Ovary (tissue), 3 donors: Measurements from ENCODE around the gene DLX3.

ENCODE experiments used
- EP300 ChIP-seq: sonication (generic); formaldehyde crosslinking; IDR thresholded peaks from one replicate; pipeline ENCODE4 v1.6.1; 2017; ENCODE audit warnings: antibody characterized with exemption
- POLR2A ChIP-seq: fragments of 450-650 bp; IDR thresholded peaks from one replicate; pipeline ENCODE4 v1.6.1; 2017; ENCODE audit warnings: antibody characterized with exemption, mild to moderate bottlenecking, moderate library complexity
- TF ChIP-seq, protein P1 (sequence below), 3 donors: fragments of 450-650 bp in 2 of 3; fragments of 200-600 bp in 1 of 3; IDR thresholded peaks; one replicate each; pipeline versions ENCODE4 v1.5.1 to v1.8.0; 2016 to 2022; ENCODE audit warnings: antibody characterized with exemption in 3 of 3, mild to moderate bottlenecking in 1 of 3
- donor health status: DM: no; HTN: no; CAD: no.

DNA sequence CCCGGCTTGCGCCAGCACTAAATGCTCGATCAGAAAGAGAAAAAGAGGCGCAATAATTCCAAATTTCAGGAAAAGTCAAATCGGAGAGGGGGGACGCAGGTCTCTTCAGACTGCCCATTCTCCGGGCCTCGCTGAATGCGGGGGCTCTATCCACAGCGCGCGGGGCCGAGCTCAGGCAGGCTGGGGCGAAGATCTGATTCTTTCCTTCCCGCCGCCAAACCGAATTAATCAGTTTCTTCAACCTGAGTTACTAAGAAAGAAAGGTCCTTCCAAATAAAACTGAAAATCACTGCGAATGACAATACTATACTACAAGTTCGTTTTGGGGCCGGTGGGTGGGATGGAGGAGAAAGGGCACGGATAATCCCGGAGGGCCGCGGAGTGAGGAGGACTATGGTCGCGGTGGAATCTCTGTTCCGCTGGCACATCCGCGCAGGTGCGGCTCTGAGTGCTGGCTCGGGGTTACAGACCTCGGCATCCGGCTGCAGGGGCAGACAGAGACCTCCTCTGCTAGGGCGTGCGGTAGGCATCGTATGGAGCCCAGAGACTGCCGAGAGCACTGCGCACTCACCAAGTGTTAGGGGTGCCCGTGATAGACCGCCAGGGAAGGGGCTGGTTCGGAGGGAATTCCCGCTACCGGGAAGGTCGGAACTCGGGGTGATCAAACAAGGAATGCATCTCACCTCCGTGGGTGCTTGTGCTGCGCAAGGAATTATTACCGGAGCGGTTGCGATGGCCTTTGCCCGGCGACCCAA, 30.1 kb downstream of the DLX3 start:
- TF ChIP-seq, protein P1, sequence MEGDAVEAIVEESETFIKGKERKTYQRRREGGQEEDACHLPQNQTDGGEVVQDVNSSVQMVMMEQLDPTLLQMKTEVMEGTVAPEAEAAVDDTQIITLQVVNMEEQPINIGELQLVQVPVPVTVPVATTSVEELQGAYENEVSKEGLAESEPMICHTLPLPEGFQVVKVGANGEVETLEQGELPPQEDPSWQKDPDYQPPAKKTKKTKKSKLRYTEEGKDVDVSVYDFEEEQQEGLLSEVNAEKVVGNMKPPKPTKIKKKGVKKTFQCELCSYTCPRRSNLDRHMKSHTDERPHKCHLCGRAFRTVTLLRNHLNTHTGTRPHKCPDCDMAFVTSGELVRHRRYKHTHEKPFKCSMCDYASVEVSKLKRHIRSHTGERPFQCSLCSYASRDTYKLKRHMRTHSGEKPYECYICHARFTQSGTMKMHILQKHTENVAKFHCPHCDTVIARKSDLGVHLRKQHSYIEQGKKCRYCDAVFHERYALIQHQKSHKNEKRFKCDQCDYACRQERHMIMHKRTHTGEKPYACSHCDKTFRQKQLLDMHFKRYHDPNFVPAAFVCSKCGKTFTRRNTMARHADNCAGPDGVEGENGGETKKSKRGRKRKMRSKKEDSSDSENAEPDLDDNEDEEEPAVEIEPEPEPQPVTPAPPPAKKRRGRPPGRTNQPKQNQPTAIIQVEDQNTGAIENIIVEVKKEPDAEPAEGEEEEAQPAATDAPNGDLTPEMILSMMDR (IDR thresholded peaks at IDR 0.05), result no peak
- TF ChIP-seq EP300 (no peak), POLR2A (no peak)
